GM23338 (cell line): Measurements from ENCODE around the gene SPDYE1. TPM values are rescaled to one million over a fixed set of nuclear protein-coding genes. Genes with fewer than 3 reads are reported as not detected.
A peak's percentile ranks its signal among the peaks of the same experiment; 100 is the strongest.

Source experiments
- ATAC-seq: fragments of 200-7000 bp; cut with Tn5 transposase; 3 replicates; pipeline ENCODE4 v1.9.1; 2020
- DNase-seq: peaks from one replicate; pipeline ENCODE4 v3.0.0-alpha.2; 2015; ENCODE audit warnings: low spot score
- H2AFZ ChIP-seq: fragments of 200-600 bp; sonication (generic); 2 replicates; pipeline ENCODE4 v1.8.0; 2016; ENCODE audit warnings: antibody characterized with exemption, mild to moderate bottlenecking, moderate library complexity
- H3F3A ChIP-seq: fragments of 200-600 bp; sonication (generic); replicated peaks from 2 replicates; pipeline ENCODE4 v1.8.0; 2017; ENCODE audit warnings: antibody characterized with exemption, mixed run types, low read depth
- H3K27ac ChIP-seq: fragments of 200-600 bp; sonication (generic); 2 replicates; pipeline ENCODE4 v1.6.1; 2016; ENCODE audit warnings: low read depth
- H3K27me3 ChIP-seq: fragments of 200-600 bp; sonication (generic); 2 replicates; pipeline ENCODE4 v1.8.0; 2016; ENCODE audit warnings: mild to moderate bottlenecking, mixed run types, moderate library complexity; ENCODE audit not compliant: insufficient read depth
- H3K36me3 ChIP-seq: fragments of 200-600 bp; sonication (generic); 2 replicates; pipeline ENCODE4 v1.8.0; 2016; ENCODE audit warnings: mild to moderate bottlenecking; ENCODE audit not compliant: insufficient read depth
- H3K4me1 ChIP-seq: fragments of 200-600 bp; sonication (generic); 2 replicates; pipeline ENCODE4 v1.8.0; 2016; ENCODE audit warnings: mild to moderate bottlenecking, moderate library complexity; ENCODE audit not compliant: insufficient read depth
- H3K4me2 ChIP-seq: fragments of 200-600 bp; sonication (generic); 2 replicates; pipeline ENCODE4 v1.7.1; 2017; ENCODE audit warnings: mixed run types
- H3K4me3 ChIP-seq: fragments of 200-600 bp; sonication (generic); 2 replicates; pipeline ENCODE4 v1.6.1; 2016; ENCODE audit warnings: mixed run types
- H3K79me2 ChIP-seq: fragments of 200-600 bp; sonication (generic); replicated peaks from 2 replicates; pipeline ENCODE4 v1.8.0; 2017; ENCODE audit warnings: mild to moderate bottlenecking; ENCODE audit not compliant: insufficient read depth
- H3K9me2 ChIP-seq: fragments of 200-600 bp; sonication (generic); 2 replicates; pipeline ENCODE4 v1.8.0; 2017; ENCODE audit not compliant: insufficient read depth
- H4K20me1 ChIP-seq: fragments of 200-600 bp; sonication (generic); replicated peaks from 2 replicates; pipeline ENCODE4 v1.8.0; 2017; ENCODE audit warnings: mild to moderate bottlenecking; ENCODE audit not compliant: insufficient read depth
- H3K27ac Mint-ChIP-seq: 2 replicates; pipeline ENCODE4 v1.8.0; 2020; ENCODE audit warnings: inconsistent platforms, mild to moderate bottlenecking, moderate library complexity, mixed read lengths
- H3K27me3 Mint-ChIP-seq: 3 replicates; pipeline ENCODE4 v1.8.0; 2022; ENCODE audit warnings: low read depth, mild to moderate bottlenecking, moderate library complexity, mixed read lengths, inconsistent platforms; ENCODE audit not compliant: insufficient read depth, poor library complexity
- H3K36me3 Mint-ChIP-seq: 3 replicates; pipeline ENCODE4 v1.8.0; 2021; ENCODE audit warnings: low read depth, mild to moderate bottlenecking, inconsistent platforms, moderate library complexity, mixed read lengths
- H3K4me1 Mint-ChIP-seq: 3 replicates; pipeline ENCODE4 v1.8.0; 2020; ENCODE audit warnings: mild to moderate bottlenecking, inconsistent platforms, mixed read lengths
- H3K4me3 Mint-ChIP-seq: 3 replicates; pipeline ENCODE4 v1.8.0; 2021; ENCODE audit warnings: moderate library complexity, mild to moderate bottlenecking, inconsistent platforms, mixed read lengths
- H3K9me3 Mint-ChIP-seq: 3 replicates; pipeline ENCODE4 v1.8.0; 2020; ENCODE audit warnings: moderate library complexity, mild to moderate bottlenecking, inconsistent platforms, mixed read lengths
- CREB1 ChIP-seq: fragments of 250-450 bp; sonication (Bioruptor Pico); IDR thresholded peaks from 2 replicates; pipeline ENCODE4 v1.5.0; 2020; ENCODE audit warnings: low read depth, mild to moderate bottlenecking, moderate library complexity
- CTCF ChIP-seq, 2 experiments: fragments of 200-600 bp in 1 of 2; sonication (generic) in 1 of 2; conservative IDR thresholded peaks; 2 replicates each; pipeline versions ENCODE4 v1.5.1 to v1.6.1; 2016 to 2017; ENCODE audit warnings: antibody characterized with exemption in 2 of 2, low read depth in 2 of 2, mild to moderate bottlenecking in 2 of 2, moderate library complexity in 1 of 2
- ETS1 ChIP-seq: IDR thresholded peaks from 2 replicates; pipeline ENCODE4 v1.6.1; 2016; ENCODE audit warnings: antibody characterized with exemption
- EZH2 ChIP-seq: fragments of 200-600 bp; sonication (generic); IDR thresholded peaks from one replicate; pipeline ENCODE4 v1.8.0; 2017; ENCODE audit warnings: antibody characterized with exemption, mild to moderate bottlenecking, low read depth; ENCODE audit not compliant: unreplicated experiment
- EZH2phosphoT487 ChIP-seq: fragments of 200-600 bp; sonication (generic); IDR thresholded peaks from one replicate; pipeline ENCODE4 v1.8.1; 2018; ENCODE audit warnings: antibody characterized with exemption; ENCODE audit not compliant: unreplicated experiment
- JUNB ChIP-seq: IDR thresholded peaks from one replicate; pipeline ENCODE4 v1.6.1; 2016; ENCODE audit warnings: antibody characterized with exemption; ENCODE audit not compliant: unreplicated experiment
- NANOG ChIP-seq: IDR thresholded peaks from 2 replicates; pipeline ENCODE4 v1.6.1; 2016; ENCODE audit warnings: antibody characterized with exemption, borderline replicate concordance
- POLR2AphosphoS5 ChIP-seq: IDR thresholded peaks from 2 replicates; pipeline ENCODE4 v1.6.1; 2016; ENCODE audit warnings: antibody characterized with exemption, low read depth
- REST ChIP-seq: IDR thresholded peaks from one replicate; pipeline ENCODE4 v1.6.1; 2018; ENCODE audit warnings: antibody characterized with exemption; ENCODE audit not compliant: unreplicated experiment
- STAT1 ChIP-seq: IDR thresholded peaks from one replicate; pipeline ENCODE4 v1.6.1; 2016; ENCODE audit warnings: antibody characterized with exemption; ENCODE audit not compliant: unreplicated experiment
- ZNF114 ChIP-seq: fragments of 250-450 bp; sonication (Bioruptor Pico); IDR thresholded peaks from 2 replicates; pipeline ENCODE4 v1.5.0; 2020; ENCODE audit warnings: mild to moderate bottlenecking, moderate library complexity
- ZNF331 ChIP-seq: fragments of 250-450 bp; sonication (Bioruptor Pico); IDR thresholded peaks from 2 replicates; pipeline ENCODE4 v1.5.0; 2020; ENCODE audit warnings: low read depth, mild to moderate bottlenecking, moderate library complexity
- ZNF462 ChIP-seq: fragments of 250-450 bp; sonication (Bioruptor Pico); IDR thresholded peaks from 2 replicates; pipeline ENCODE4 v1.5.0; 2020; ENCODE audit warnings: mild to moderate bottlenecking, moderate library complexity
- polyA plus RNA-seq: library from polyadenylated mRNA; unstranded; fragments of >200 nt; fragmentation: Nextera tagmentation; extraction: Ambion mirVana; gene quantifications from 2 replicates; pipeline ENCODE4 v1.2.1, GENCODE V29; 2016
- total RNA-seq: library from RNA; depleted of rRNA; stranded (reverse); fragments of >200 nt; shearing (Covaris generic); gene quantifications from 2 replicates; pipeline ENCODE4 v1.2.3, GENCODE V29; 2014

SPDYE1 gene
- total and polyA plus RNA-seq, 2 experiments from 2014 or later = 1.6 TPM; not detected in 1

GRCh38 chr7:44046321-44047061 lies 48.8 kb downstream of the SPDYE1 start:
- peaks cover 12% of the 10 kb centered on the region; the same call in 1 of the 2 replicates for H3K27me3 ChIP-seq
- H3K4me2 ChIP-seq = no peak overlapping the region
- H3K36me3 ChIP-seq = no peaks in the 10 kb centered on the region
- H3K4me1 ChIP-seq = 0 out of 2 replicates have a peak, but pooled peaks cover 10% of the 10 kb centered on the region
- no peaks in the 10 kb centered on the region for H3K9me2 ChIP-seq
- Mint-ChIP-seq H3K27ac (no peak overlapping the region), H3K4me1 (peaks cover 14% of the 10 kb centered on the region), H3K27me3 (peaks cover 9% of the 10 kb centered on the region), H3K36me3 (peaks cover 9% of the 10 kb centered on the region; the same call in 2 of the 3 replicates), H3K4me3 (peak overlapping the region; percentile 77), H3K9me3 (0 out of 3 replicates have a peak, but pooled peaks cover 3% of the 10 kb centered on the region)
- ATAC-seq = no peak
- DNase-seq = no peak
- TF ChIP-seq ZNF114 (no peak), REST (no peak), STAT1 (no peak), CREB1 (no peak), NANOG (no peak), EZH2 (no peak), POLR2AphosphoS5 (no peak), EZH2phosphoT487 (no peak), ZNF462 (CRISPR knock-in tag) (no peak), JUNB (no peak), CTCF (conservative IDR thresholded peaks at IDR 0.05; ENCODE audit: low read depth in 2 of 2) (no peak), ZNF331 (CRISPR knock-in tag) (no peak), ETS1 (no peak)
- no peak overlapping the region for H2AFZ ChIP-seq
- H3F3A ChIP-seq = peaks cover 11% of the 10 kb centered on the region; the same call in 1 of the 2 replicates
- peaks cover 6% of the 10 kb centered on the region; the same call in 1 of the 2 replicates for H4K20me1 ChIP-seq
- no peak overlapping the region for H3K4me3 ChIP-seq
- H3K27ac ChIP-seq = no peak overlapping the region
- H3K79me2 ChIP-seq = peaks cover 33% of the 10 kb centered on the region
